Activated T-cell treated with anti-CD3 and anti-CD28 coated beads, Interleukin-2, amount 50 U/mL, for 4 hours (primary cell): ENCODE results near the gene DLGAP3. TPM values are rescaled to one million over a fixed set of nuclear protein-coding genes. Genes with fewer than 3 reads are reported as not detected.
"Not testable (repeated sequence)": the region's sequence is repeated elsewhere in the genome, so short reads cannot be mapped to it uniquely, and the experiment has no call there.

Source experiments
- ATAC-seq, 2 donors: fragments of 200-7000 bp; cut with Tn5 transposase; one replicate each; pipeline ENCODE4 v1.10.0; 2021
- DNase-seq: peaks from one replicate; pipeline ENCODE4 v3.0.0-alpha.2; 2020
- H3K27me3 Mint-ChIP-seq: one replicate; pipeline ENCODE4 v1.8.0; 2021; ENCODE audit warnings: low read depth, mixed read lengths
- H3K36me3 Mint-ChIP-seq: one replicate; pipeline ENCODE4 v1.8.0; 2022; ENCODE audit warnings: mixed read lengths; ENCODE audit not compliant: insufficient read depth
- H3K4me1 Mint-ChIP-seq: one replicate; pipeline ENCODE4 v1.8.0; 2021; ENCODE audit warnings: low read depth, mixed read lengths
- H3K4me3 Mint-ChIP-seq: one replicate; pipeline ENCODE4 v1.8.0; 2021; ENCODE audit warnings: mild to moderate bottlenecking, moderate library complexity, mixed read lengths
- H3K9me3 Mint-ChIP-seq: one replicate; pipeline ENCODE4 v1.8.0; 2021; ENCODE audit warnings: mixed read lengths
- total RNA-seq, 3 donors: library from RNA; stranded (reverse); gene quantifications; one replicate each; pipeline ENCODE4 v1.2.1, GENCODE V29; 2021

The DLGAP3 gene
- 1 to 10 TPM in 2 of 3 donors, under 1 TPM in 1; 0.98 to 1.5 (median 1.0) TPM for total RNA-seq

GRCh38 chr1:34929497-34929852 is at the start of gene DLGAP3:
TSS of gene DLGAP3 (minus strand) at chr1:34929650. CDS start at chr1:34905383, 24,267 bp downstream.
- Mint-ChIP-seq H3K27me3 (peaks cover 57% of the 10 kb centered on the region), H3K4me1 (peaks cover 8% of the 10 kb centered on the region), H3K36me3 (no peaks in the 10 kb centered on the region), H3K4me3 (peak within 1 kb of the TSS; percentile 73), H3K9me3 (no peaks in the 10 kb centered on the region)
- ATAC-seq (peak in 1 of 2 donors; percentile 22), DNase-seq (no peak)

GRCh38 chr1:34978921-34979320 is 49.5 kb upstream of the DLGAP3 start:
- Mint-ChIP-seq H3K9me3 (no peaks in the 10 kb centered on the region), H3K4me3 (no peak overlapping the region), H3K4me1 (peaks cover 29% of the 10 kb centered on the region), H3K27me3 (no peaks in the 10 kb centered on the region), H3K36me3 (peaks cover 12% of the 10 kb centered on the region)
- DNase-seq = no peak
- no peak for ATAC-seq

GRCh38 chr1:34977858-34978257 is 48.4 kb upstream of the DLGAP3 start:
- no peaks in the 10 kb centered on the region for H3K27me3 Mint-ChIP-seq
- peaks cover 12% of the 10 kb centered on the region for H3K36me3 Mint-ChIP-seq
- no peak for ATAC-seq
- no peaks in the 10 kb centered on the region for H3K9me3 Mint-ChIP-seq
- no peak overlapping the region for H3K4me3 Mint-ChIP-seq
- H3K4me1 Mint-ChIP-seq = peaks cover 20% of the 10 kb centered on the region
- DNase-seq = no peak

- H3K27me3 Mint-ChIP-seq = no peaks in the 10 kb centered on the region
- H3K4me3 Mint-ChIP-seq = no peak overlapping the region
- ATAC-seq (no peak), DNase-seq (no peak)
- peaks cover 12% of the 10 kb centered on the region for H3K36me3 Mint-ChIP-seq
- peaks cover 18% of the 10 kb centered on the region for H3K4me1 Mint-ChIP-seq
- H3K9me3 Mint-ChIP-seq = no peaks in the 10 kb centered on the region
Observed at GRCh38 chr1:34977210-34977471, 47.7 kb upstream of the DLGAP3 start.

GRCh38 chr1:34976384-34977209 is 47.1 kb upstream of the DLGAP3 start:
- Mint-ChIP-seq H3K4me3 (no peak overlapping the region), H3K36me3 (peaks cover 9% of the 10 kb centered on the region), H3K4me1 (peaks cover 14% of the 10 kb centered on the region), H3K9me3 (no peaks in the 10 kb centered on the region), H3K27me3 (no peaks in the 10 kb centered on the region)
- no peak for DNase-seq
- no peak for ATAC-seq

- ATAC-seq = no peak
- no peaks in the 10 kb centered on the region for H3K9me3 Mint-ChIP-seq
- H3K4me1 Mint-ChIP-seq = peaks cover 11% of the 10 kb centered on the region
- H3K27me3 Mint-ChIP-seq = no peaks in the 10 kb centered on the region
- no peak overlapping the region for H3K4me3 Mint-ChIP-seq
- no peak for DNase-seq
- peaks cover 3% of the 10 kb centered on the region for H3K36me3 Mint-ChIP-seq
Observed at GRCh38 chr1:34975771-34976170, 46.3 kb upstream of the DLGAP3 start.

- ATAC-seq = no peak
- no peaks in the 10 kb centered on the region for H3K9me3 Mint-ChIP-seq
- H3K4me1 Mint-ChIP-seq = peaks cover 7% of the 10 kb centered on the region
- DNase-seq = no peak
- peaks cover 3% of the 10 kb centered on the region for H3K36me3 Mint-ChIP-seq
- H3K4me3 Mint-ChIP-seq = no peak overlapping the region
- no peaks in the 10 kb centered on the region for H3K27me3 Mint-ChIP-seq
Observed at GRCh38 chr1:34975338-34975737, 45.9 kb upstream of the DLGAP3 start.

GRCh38 chr1:34974626-34975025 is 45.2 kb upstream of the DLGAP3 start:
- Mint-ChIP-seq H3K4me1 (peaks cover 6% of the 10 kb centered on the region), H3K9me3 (no peaks in the 10 kb centered on the region), H3K4me3 (no peak overlapping the region), H3K27me3 (no peaks in the 10 kb centered on the region), H3K36me3 (peaks cover 3% of the 10 kb centered on the region)
- ATAC-seq (no peak), DNase-seq (no peak)

GRCh38 chr1:34973326-34973725 is 43.9 kb upstream of the DLGAP3 start:
- H3K4me3 Mint-ChIP-seq = no peak overlapping the region
- ATAC-seq = no peak
- no peaks in the 10 kb centered on the region for H3K27me3 Mint-ChIP-seq
- no peak for DNase-seq
- no peaks in the 10 kb centered on the region for H3K9me3 Mint-ChIP-seq
- H3K36me3 Mint-ChIP-seq = peaks cover 3% of the 10 kb centered on the region
- peaks cover 9% of the 10 kb centered on the region for H3K4me1 Mint-ChIP-seq

- no peak for DNase-seq
- Mint-ChIP-seq H3K27me3 (no peaks in the 10 kb centered on the region), H3K4me3 (no peak overlapping the region), H3K4me1 (peaks cover 11% of the 10 kb centered on the region), H3K36me3 (peaks cover 2% of the 10 kb centered on the region), H3K9me3 (no peaks in the 10 kb centered on the region)
- ATAC-seq = no peak
Observed at GRCh38 chr1:34970829-34971228, 41.4 kb upstream of the DLGAP3 start.

- Mint-ChIP-seq H3K36me3 (no peaks in the 10 kb centered on the region), H3K9me3 (no peaks in the 10 kb centered on the region), H3K4me1 (peaks cover 11% of the 10 kb centered on the region), H3K4me3 (no peak overlapping the region), H3K27me3 (no peaks in the 10 kb centered on the region)
- ATAC-seq (no peak), DNase-seq (no peak)
Observed at GRCh38 chr1:34970220-34970735, 40.8 kb upstream of the DLGAP3 start.

GRCh38 chr1:34968297-34968696 is 38.8 kb upstream of the DLGAP3 start:
- H3K9me3 Mint-ChIP-seq, DNase-seq, H3K4me3 Mint-ChIP-seq, H3K36me3 Mint-ChIP-seq, H3K27me3 Mint-ChIP-seq: not testable (repeated sequence)
- peak in 1 of 2 donors; percentile 28 for ATAC-seq
- peaks cover 11% of the 10 kb centered on the region for H3K4me1 Mint-ChIP-seq

- not testable (repeated sequence) for H3K9me3 Mint-ChIP-seq, ATAC-seq, DNase-seq, H3K4me3 Mint-ChIP-seq, H3K27me3 Mint-ChIP-seq, H3K36me3 Mint-ChIP-seq
- peaks cover 11% of the 10 kb centered on the region for H3K4me1 Mint-ChIP-seq
Observed at GRCh38 chr1:34967672-34968071, 38.2 kb upstream of the DLGAP3 start.

- H3K27me3 Mint-ChIP-seq = no peaks in the 10 kb centered on the region
- no peak for DNase-seq
- ATAC-seq = no peak
- H3K36me3 Mint-ChIP-seq = no peaks in the 10 kb centered on the region
- no peak overlapping the region for H3K4me3 Mint-ChIP-seq
- H3K9me3 Mint-ChIP-seq = no peaks in the 10 kb centered on the region
- H3K4me1 Mint-ChIP-seq = peaks cover 9% of the 10 kb centered on the region
Observed at GRCh38 chr1:34965597-34965996, 36.1 kb upstream of the DLGAP3 start.

- H3K4me1 Mint-ChIP-seq = no peaks in the 10 kb centered on the region
- ATAC-seq (no peak), DNase-seq (no peak)
- H3K9me3 Mint-ChIP-seq = peaks cover 4% of the 10 kb centered on the region
- H3K27me3 Mint-ChIP-seq = peaks cover 23% of the 10 kb centered on the region
- no peak overlapping the region for H3K4me3 Mint-ChIP-seq
- no peaks in the 10 kb centered on the region for H3K36me3 Mint-ChIP-seq
Observed at GRCh38 chr1:34950428-34950827, 21.0 kb upstream of the DLGAP3 start.
